ENCODE results near the gene NPC1L1.

- TF ChIP-seq, protein P1, sequence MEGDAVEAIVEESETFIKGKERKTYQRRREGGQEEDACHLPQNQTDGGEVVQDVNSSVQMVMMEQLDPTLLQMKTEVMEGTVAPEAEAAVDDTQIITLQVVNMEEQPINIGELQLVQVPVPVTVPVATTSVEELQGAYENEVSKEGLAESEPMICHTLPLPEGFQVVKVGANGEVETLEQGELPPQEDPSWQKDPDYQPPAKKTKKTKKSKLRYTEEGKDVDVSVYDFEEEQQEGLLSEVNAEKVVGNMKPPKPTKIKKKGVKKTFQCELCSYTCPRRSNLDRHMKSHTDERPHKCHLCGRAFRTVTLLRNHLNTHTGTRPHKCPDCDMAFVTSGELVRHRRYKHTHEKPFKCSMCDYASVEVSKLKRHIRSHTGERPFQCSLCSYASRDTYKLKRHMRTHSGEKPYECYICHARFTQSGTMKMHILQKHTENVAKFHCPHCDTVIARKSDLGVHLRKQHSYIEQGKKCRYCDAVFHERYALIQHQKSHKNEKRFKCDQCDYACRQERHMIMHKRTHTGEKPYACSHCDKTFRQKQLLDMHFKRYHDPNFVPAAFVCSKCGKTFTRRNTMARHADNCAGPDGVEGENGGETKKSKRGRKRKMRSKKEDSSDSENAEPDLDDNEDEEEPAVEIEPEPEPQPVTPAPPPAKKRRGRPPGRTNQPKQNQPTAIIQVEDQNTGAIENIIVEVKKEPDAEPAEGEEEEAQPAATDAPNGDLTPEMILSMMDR (IDR thresholded peaks at IDR 0.05), result no peak
- TF ChIP-seq POLR2A (IDR thresholded peaks at IDR 0.05), result peak in 1 of 3 donors; percentile 30
Observed at GRCh38 chr7:44580945-44581878, 40.1 kb upstream of the NPC1L1 start.
